ENCODE measurements around the gene RAI1. TPM values are rescaled to one million over a fixed set of nuclear protein-coding genes. Genes with fewer than 3 reads are reported as not detected.

RAI1 gene
- total and polyA plus RNA-seq, 2 of the 13 experiments (the other 11 are each of a cell fraction or from before 2014, with no cell fraction given) = 3.4 to 5.2 TPM

- no peak for TF ChIP-seq TERF1 (CRISPR knock-in tag; IDR thresholded peaks at IDR 0.05)
- TF ChIP-seq MTF2 (CRISPR knock-in tag; IDR thresholded peaks at IDR 0.05; ENCODE audit: borderline replicate concordance) = no peak
- 0 out of 2 replicates have a peak, but pooled peaks have one; percentile 79 for TF ChIP-seq TIGD3 (CRISPR knock-in tag; IDR thresholded peaks at IDR 0.05; ENCODE audit: borderline replicate concordance)
- peak; percentile 96; the same call in 1 of the 2 replicates for TF ChIP-seq ZFP90 (CRISPR knock-in tag; IDR thresholded peaks at IDR 0.05; ENCODE audit: borderline replicate concordance)
- TF ChIP-seq ZNF777 (CRISPR knock-in tag; IDR thresholded peaks at IDR 0.05) = no peak
- TF ChIP-seq ZNF333 (CRISPR knock-in tag; IDR thresholded peaks at IDR 0.05; ENCODE audit: borderline replicate concordance) = peak; percentile 77; the same call in 1 of the 2 replicates
- TF ChIP-seq ATF6 (CRISPR knock-in tag; conservative IDR thresholded peaks at IDR 0.05) = no peak
- TF ChIP-seq ZNF672 (CRISPR knock-in tag; IDR thresholded peaks at IDR 0.05) = no peak; the same call in 1 of the 2 replicates
- TF ChIP-seq, protein P1, sequence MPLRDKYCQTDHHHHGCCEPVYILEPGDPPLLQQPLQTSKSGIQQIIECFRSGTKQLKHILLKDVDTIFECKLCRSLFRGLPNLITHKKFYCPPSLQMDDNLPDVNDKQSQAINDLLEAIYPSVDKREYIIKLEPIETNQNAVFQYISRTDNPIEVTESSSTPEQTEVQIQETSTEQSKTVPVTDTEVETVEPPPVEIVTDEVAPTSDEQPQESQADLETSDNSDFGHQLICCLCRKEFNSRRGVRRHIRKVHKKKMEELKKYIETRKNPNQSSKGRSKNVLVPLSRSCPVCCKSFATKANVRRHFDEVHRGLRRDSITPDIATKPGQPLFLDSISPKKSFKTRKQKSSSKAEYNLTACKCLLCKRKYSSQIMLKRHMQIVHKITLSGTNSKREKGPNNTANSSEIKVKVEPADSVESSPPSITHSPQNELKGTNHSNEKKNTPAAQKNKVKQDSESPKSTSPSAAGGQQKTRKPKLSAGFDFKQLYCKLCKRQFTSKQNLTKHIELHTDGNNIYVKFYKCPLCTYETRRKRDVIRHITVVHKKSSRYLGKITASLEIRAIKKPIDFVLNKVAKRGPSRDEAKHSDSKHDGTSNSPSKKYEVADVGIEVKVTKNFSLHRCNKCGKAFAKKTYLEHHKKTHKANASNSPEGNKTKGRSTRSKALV (CRISPR knock-in tag; IDR thresholded peaks at IDR 0.05) = peak; percentile 86
- no peak; the same call in 1 of the 2 replicates for TF ChIP-seq HNF4G (IDR thresholded peaks at IDR 0.05; ENCODE audit: borderline replicate concordance, low read depth, low read length)
- no peak for TF ChIP-seq HNF4G (CRISPR knock-in tag; IDR thresholded peaks at IDR 0.05; ENCODE audit: borderline replicate concordance, low read depth)
- peak; percentile 86 for TF ChIP-seq ZNF605 (CRISPR knock-in tag; IDR thresholded peaks at IDR 0.05)
- 0 out of 2 replicates have a peak, but pooled peaks have one; percentile 30 for TF ChIP-seq DNMT3B (CRISPR knock-in tag; conservative IDR thresholded peaks at IDR 0.05)
- TF ChIP-seq ZNF33A (CRISPR knock-in tag; IDR thresholded peaks at IDR 0.05; ENCODE audit: borderline replicate concordance) = no peak
- no peak for TF ChIP-seq THAP11 (CRISPR knock-in tag; IDR thresholded peaks at IDR 0.05)
- TF ChIP-seq NFATC3 (CRISPR knock-in tag; IDR thresholded peaks at IDR 0.05) = no peak
- peak; percentile 18 for TF ChIP-seq TEAD3 (CRISPR knock-in tag; optimal IDR thresholded peaks at IDR 0.05; ENCODE audit: borderline replicate concordance)
- TF ChIP-seq MAFF (IDR thresholded peaks at IDR 0.05; ENCODE audit: low read depth, low read length) = no peak
- no peak for TF ChIP-seq ELF4 (CRISPR knock-in tag; IDR thresholded peaks at IDR 0.05; ENCODE audit: borderline replicate concordance)
- no peak for TF ChIP-seq ZBTB8A (CRISPR knock-in tag; IDR thresholded peaks at IDR 0.05; ENCODE audit: borderline replicate concordance, low read depth)
- no peak for TF ChIP-seq ATRX (CRISPR knock-in tag; IDR thresholded peaks at IDR 0.05; ENCODE audit: borderline replicate concordance)
These were observed 155.1 kb downstream of the RAI1 start (continued) for GRCh38 chr17:17836250-17836817.

Measured in HepG2 (cell line).